22Rv1 (cell line): ENCODE results near the gene ARHGAP26.

Experiments used
- H3K27ac ChIP-seq: fragments of 450-650 bp; 2 replicates; pipeline ENCODE4 v1.5.1; 2017
- CTCF ChIP-seq: fragments of 450-650 bp; IDR thresholded peaks from 2 replicates; pipeline ENCODE4 v1.5.1; 2017; ENCODE audit warnings: mild to moderate bottlenecking
- ZFX ChIP-seq: fragments of 450-650 bp; IDR thresholded peaks from 2 replicates; pipeline ENCODE4 v1.6.1; 2017; ENCODE audit warnings: antibody characterized with exemption, borderline replicate concordance

The ARHGAP26 gene

DNA sequence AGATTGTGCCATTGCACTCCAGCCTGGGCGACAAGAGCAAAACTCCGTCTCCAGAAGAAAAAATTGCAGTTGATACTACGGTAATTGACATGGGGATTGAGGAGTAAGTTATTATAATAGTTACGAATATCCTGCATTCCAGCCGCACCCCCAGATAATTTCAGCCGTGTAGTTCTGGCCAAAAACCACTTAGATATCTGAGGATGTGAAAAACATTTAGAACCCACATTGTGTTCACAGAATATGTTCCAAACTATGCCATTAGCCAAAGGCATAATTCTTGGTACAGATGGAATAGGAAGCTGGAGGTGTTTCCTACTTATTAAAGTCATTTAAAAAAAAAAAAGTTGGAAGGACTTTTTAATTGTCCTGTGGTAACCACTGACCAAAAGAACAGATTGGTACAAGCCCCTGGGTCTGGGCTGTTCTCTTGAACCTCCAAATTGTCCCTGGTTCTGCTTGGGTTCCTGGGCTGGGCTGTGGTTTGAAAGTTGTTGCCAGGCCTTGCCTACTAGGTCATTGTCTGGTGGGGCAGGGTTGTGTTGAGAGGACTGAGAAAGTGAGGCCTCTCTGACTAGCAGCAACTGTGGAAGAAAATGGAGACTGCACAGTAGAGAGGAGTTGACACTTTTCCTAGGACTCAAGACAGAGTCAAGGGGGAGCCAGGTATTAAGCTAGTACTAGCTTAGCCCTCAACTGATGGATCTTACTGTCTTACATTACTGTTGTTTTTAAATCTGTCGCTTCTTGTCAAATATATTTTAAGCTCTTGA is 434.5 kb downstream of the ARHGAP26 start:
- H3K27ac ChIP-seq, result no peak overlapping the region
- no peak for TF ChIP-seq ZFX
- TF ChIP-seq CTCF, result no peak

DNA sequence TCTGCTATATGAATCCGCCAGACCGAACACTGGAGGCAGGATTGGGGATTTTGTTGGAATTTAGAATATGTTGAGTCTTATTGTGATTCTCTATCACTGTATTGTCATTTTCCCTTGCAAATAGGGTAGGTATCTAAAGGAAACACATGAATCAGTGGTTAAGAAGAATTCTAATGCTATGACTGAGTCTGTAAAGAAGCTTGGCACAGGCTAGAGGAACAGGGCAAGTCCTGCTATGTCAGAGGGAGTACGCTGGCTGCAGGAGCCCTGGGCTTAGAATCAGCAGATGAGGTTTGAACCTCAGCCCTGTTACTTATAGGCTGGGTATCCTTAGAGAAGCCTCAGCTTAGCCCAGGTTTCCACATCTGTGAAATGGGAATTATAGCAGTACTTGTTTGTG is 435.2 kb downstream of the ARHGAP26 start:
- H3K27ac ChIP-seq, result no peak overlapping the region
- TF ChIP-seq CTCF (no peak), ZFX (no peak)

DNA sequence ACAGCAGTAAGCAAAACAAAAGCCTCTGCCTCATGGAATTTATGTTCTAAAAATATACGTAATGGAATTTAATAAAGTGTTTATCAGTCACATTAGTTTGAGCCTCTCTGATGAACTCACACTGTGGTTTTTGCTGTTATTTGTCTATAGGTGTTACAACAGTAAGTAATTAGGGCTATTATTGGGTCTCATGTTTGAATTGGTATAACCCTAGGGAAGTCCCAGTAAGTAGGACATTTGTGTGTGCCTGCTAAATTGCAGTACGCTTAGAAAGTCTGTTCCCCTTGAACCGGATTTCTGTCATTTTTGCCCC is 435.7 kb downstream of the ARHGAP26 start:
- TF ChIP-seq ZFX, result no peak
- TF ChIP-seq CTCF, result no peak
- no peak overlapping the region for H3K27ac ChIP-seq

DNA sequence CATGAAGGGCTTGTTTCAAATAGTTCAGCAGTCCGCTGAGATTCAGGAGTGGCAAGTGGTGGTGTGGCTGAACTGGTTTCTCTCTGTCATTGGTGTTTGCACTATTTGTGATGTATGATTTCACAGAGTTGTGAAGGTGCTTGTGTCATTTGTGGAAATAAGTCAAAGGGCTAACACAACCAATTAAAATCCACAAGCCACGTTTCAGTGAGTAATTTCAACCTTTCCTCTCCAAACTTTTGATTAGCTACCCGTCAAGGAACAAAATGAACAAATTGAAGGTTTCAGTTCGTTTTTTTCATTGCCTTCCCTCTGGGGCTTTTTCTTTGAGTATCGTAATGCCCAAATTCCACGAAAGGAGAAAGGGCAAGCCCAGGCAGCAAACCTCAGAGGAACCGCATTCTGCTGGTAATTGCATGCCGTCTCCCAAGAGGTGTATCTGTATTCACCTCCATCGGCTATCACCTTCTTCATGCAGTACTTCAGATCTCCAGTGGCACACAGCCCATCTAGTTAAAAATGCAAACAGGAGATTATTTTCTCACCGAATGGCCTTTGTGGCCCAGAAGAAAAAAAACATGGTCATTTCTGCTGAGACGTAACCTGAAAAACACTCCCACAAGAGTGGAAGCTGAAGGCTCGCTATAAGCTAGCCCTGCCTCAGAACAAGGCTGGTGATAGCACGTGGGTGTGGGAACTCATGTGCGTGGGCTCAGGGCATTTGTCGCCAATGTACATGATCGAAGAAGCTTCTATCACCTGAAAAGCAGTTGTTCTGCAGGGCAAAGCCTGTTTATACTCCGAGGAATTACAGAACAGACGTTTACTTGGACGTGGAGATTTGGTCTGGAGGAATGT is 436.2 kb downstream of the ARHGAP26 start:
- H3K27ac ChIP-seq, result no peak overlapping the region
- no peak for TF ChIP-seq CTCF
- no peak for TF ChIP-seq ZFX

- H3K27ac ChIP-seq, result no peak overlapping the region
- TF ChIP-seq ZFX, result no peak
- TF ChIP-seq CTCF, result no peak
Observed at GRCh38 chr5:143207058-143207457, 436.9 kb downstream of the ARHGAP26 start.

GRCh38 chr5:143207563-143208364 is 437.6 kb downstream of the ARHGAP26 start:
- no peak for TF ChIP-seq ZFX
- no peak for TF ChIP-seq CTCF
- H3K27ac ChIP-seq, result no peak overlapping the region

DNA sequence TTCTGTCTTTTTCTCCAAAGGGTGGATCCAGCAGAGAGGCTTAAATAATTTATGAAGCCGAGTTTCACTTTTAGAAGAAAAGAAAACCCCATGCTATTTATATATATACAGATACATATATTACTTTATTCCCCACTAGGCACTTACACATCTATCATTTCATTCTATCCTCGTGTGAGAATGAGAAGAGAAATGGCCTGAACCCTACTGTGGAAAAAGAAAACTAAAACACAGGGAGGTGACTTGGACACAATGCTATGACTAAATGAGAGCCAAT is 438.1 kb downstream of the ARHGAP26 start:
- H3K27ac ChIP-seq, result no peak overlapping the region

More for the DNA sequence above, 438.1 kb downstream of the ARHGAP26 start:
- TF ChIP-seq CTCF (no peak), ZFX (no peak)
